Activated naive CD4-positive, alpha-beta T cell treated with anti-CD3 and anti-CD28 coated beads, Interleukin-2, amount 50 U/mL, for 72 hours (primary cell): ENCODE results near the gene MRNIP. TPM values are rescaled to one million over a fixed set of nuclear protein-coding genes. Genes with fewer than 3 reads are reported as not detected.

ENCODE experiments used
- ATAC-seq, 2 donors: fragments of 150-1000 bp; cut with Tn5 transposase; 2 replicates each; pipeline ENCODE4 v1.10.0; 2021; ENCODE audit warnings: mild to moderate bottlenecking in 2 of 2, moderate library complexity in 2 of 2
- DNase-seq, 2 donors: peaks; one replicate each; pipeline ENCODE4 v3.0.0; 2021 to 2022; ENCODE audit warnings: low spot score in 2 of 2
- H3K27ac Mint-ChIP-seq, 2 donors: one replicate each; pipeline ENCODE4 v1.8.0; 2022; ENCODE audit warnings: mild to moderate bottlenecking in 2 of 2, mixed read lengths in 2 of 2
- H3K36me3 Mint-ChIP-seq, 2 donors: one replicate each; pipeline ENCODE4 v1.8.0; 2022; ENCODE audit warnings: mixed read lengths in 2 of 2
- H3K9me3 Mint-ChIP-seq, 2 donors: one replicate each; pipeline ENCODE4 v1.8.0; 2022; ENCODE audit warnings: mixed read lengths in 2 of 2
- total RNA-seq, 2 donors: library from RNA; stranded (reverse); gene quantifications; one replicate each; pipeline ENCODE4 v1.2.3, GENCODE V29; 2022

MRNIP gene
- total RNA-seq, 2 donors from 2014 or later: 15.0 to 25.1 TPM

- Mint-ChIP-seq H3K27ac (peak overlapping the region; percentile 78 to 91), H3K36me3 (peaks cover 19 to 24% of the 10 kb centered on the region in 2 donors), H3K9me3 (no peaks in the 10 kb centered on the region)
- no peak for ATAC-seq
- DNase-seq: no peak
Observed at GRCh38 chr5:179822444-179822990, 36.1 kb downstream of the MRNIP start.

DNA sequence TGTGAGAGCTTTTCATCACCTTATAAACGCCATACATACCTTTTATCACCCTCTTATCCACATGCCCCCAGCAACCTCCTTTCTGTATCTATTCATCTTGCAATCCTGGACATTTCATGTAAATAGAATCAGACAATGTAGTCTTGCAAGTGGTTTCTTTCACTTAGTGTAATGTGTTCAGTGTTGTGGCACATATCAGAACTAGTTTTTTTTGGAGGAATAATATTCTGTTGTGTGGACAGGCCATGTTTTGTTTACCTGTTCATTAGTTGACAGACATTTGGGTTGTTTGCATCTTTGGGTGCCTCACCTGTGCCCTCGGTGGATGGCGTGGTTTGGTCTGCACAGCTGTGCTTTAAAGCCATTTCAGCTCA, 36.6 kb downstream of the MRNIP start:
- no peak for DNase-seq
- peak overlapping the region; percentile 78 to 91 for H3K27ac Mint-ChIP-seq
- H3K9me3 Mint-ChIP-seq: no peaks in the 10 kb centered on the region
- H3K36me3 Mint-ChIP-seq: peaks cover 19 to 23% of the 10 kb centered on the region in 2 donors
- ATAC-seq: no peak

DNA sequence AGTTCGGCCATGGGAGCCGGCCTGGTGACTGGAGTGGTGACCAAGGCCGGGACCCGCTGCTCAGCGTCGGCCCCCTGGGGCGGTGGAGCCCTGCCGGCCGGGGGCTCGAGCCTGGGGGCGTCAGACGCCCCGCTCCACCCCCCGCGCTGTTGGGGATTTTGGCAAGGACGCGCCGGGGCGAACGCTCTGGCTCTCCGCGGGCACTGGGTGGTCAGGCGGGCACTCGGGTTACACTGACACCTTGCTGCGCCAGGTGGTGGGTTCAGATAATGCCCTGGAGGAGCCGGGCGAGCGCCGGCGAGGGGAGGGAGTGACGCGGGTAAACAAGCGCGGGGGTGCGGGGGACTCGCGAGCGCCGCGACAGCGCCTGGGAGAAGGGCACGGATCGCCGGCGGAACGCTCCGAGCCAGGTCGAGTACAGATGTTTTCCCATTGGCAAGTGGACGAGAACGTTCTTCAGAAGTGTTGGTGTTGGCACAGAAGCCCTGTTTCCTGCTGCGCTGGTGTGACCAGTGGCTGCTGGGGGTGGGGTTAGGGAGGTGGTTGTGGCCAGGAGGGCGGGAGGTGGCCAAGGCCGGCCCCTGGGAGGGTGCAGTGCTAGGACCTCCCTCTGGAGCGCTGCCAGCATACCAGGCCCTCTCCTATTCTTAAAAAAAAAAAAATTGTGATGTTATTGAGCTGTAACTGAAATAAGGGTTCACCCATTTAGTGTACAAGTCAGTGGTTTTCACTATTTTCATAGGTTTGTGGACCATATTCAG, 37.1 kb downstream of the MRNIP start:
- peak overlapping the region; percentile 91 to 96 for H3K27ac Mint-ChIP-seq
- peaks cover 14 to 23% of the 10 kb centered on the region in 2 donors for H3K36me3 Mint-ChIP-seq
- peak; percentile 55 to 66 for ATAC-seq
- peak in 1 of 2 donors; percentile 88 for DNase-seq
- no peaks in the 10 kb centered on the region for H3K9me3 Mint-ChIP-seq

- peak within 1 kb of the TSS; percentile 92 to 96 for H3K27ac Mint-ChIP-seq
Observed at GRCh38 chr5:179820483-179821297, 37.9 kb downstream of the MRNIP start, which contains the start of gene SQSTM1. Gene SQSTM1 (plus strand): TSS chr5:179820905. CDS start chr5:179820937, 32 bp downstream.

GRCh38 chr5:179820127-179820482, 38.5 kb downstream of the MRNIP start:
- no peaks in the 10 kb centered on the region for H3K9me3 Mint-ChIP-seq
- DNase-seq (no peak), ATAC-seq (no peak)
- peaks cover 16 to 27% of the 10 kb centered on the region in 2 donors for H3K36me3 Mint-ChIP-seq
- H3K27ac Mint-ChIP-seq: peak overlapping the region; percentile 90 to 92

More at GRCh38 chr5:179820483-179821297, 37.9 kb downstream of the MRNIP start, which contains the start of gene SQSTM1:
- peaks cover 14 to 24% of the 10 kb centered on the region in 2 donors for H3K36me3 Mint-ChIP-seq
- no peaks in the 10 kb centered on the region for H3K9me3 Mint-ChIP-seq
- DNase-seq: peak; percentile 85
- peak; percentile 40 to 56 for ATAC-seq

DNA sequence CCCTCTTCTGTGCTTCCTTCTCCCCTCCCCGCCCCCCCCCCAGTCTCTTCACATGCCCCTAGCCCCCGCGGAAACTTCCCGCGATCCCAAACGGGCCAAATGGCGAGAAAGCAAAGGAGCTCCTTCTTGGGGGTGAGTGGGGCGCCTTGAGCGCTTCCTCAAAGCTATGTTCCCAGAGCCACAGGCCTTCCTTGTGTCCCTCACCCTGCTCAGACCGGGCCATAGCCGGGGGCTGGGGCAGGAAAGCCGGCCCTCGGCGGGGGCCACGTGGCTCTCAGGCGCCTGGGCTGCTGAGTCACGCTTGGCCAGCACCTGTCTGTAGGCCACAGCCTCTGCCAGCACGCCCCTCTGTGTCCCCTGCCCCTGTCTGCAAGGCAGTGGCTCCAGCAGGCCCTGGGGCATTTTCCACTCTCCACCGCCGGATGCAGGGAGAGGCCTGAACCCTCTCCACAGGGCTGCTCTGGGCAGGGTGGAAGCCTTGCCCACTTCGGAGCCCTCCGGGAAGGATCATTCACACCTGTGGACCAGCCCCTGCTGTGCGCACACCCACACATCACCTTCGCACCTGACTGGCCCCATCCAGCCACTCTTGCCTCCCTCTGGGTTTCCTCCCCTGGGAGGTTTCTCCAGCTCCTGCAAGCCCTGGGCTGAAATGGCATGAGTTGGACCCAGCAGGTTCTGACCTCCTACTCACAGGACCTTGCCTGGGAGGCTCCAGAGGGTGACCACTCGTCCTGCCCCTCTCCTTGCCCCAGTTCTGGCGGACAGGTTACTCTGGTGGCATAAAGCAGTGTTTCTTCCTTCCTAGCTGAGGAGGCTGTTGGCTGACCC, 39.1 kb downstream of the MRNIP start:
- Mint-ChIP-seq H3K36me3 (peaks cover 12 to 24% of the 10 kb centered on the region in 2 donors), H3K9me3 (no peaks in the 10 kb centered on the region), H3K27ac (peak overlapping the region; percentile 90 to 92)
- ATAC-seq (peak; percentile 25 to 50), DNase-seq (peak; percentile 51 to 81)

GRCh38 chr5:179818746-179819295, 39.8 kb downstream of the MRNIP start:
- Mint-ChIP-seq H3K36me3 (peaks cover 10 to 23% of the 10 kb centered on the region in 2 donors), H3K27ac (peak overlapping the region; percentile 81 to 92), H3K9me3 (no peaks in the 10 kb centered on the region)
- DNase-seq: peak; percentile 77 to 96
- ATAC-seq: peak; percentile 73 to 85

GRCh38 chr5:179817890-179818745, 40.5 kb downstream of the MRNIP start:
- peak overlapping the region; percentile 79 to 92 for H3K27ac Mint-ChIP-seq

GRCh38 chr5:179817470-179817840, 41.2 kb downstream of the MRNIP start:
- H3K27ac Mint-ChIP-seq: peak overlapping the region; percentile 50 to 92
- no peaks in the 10 kb centered on the region for H3K9me3 Mint-ChIP-seq
- DNase-seq (no peak), ATAC-seq (no peak)
- peaks cover 10 to 16% of the 10 kb centered on the region in 2 donors for H3K36me3 Mint-ChIP-seq

More at GRCh38 chr5:179817890-179818745, 40.5 kb downstream of the MRNIP start:
- H3K9me3 Mint-ChIP-seq: no peaks in the 10 kb centered on the region
- ATAC-seq (no peak), DNase-seq (no peak)
- peaks cover 10 to 22% of the 10 kb centered on the region in 2 donors for H3K36me3 Mint-ChIP-seq

- DNase-seq: no peak
- no peak for ATAC-seq
- Mint-ChIP-seq H3K36me3 (peaks cover 6 to 11% of the 10 kb centered on the region in 2 donors), H3K9me3 (no peaks in the 10 kb centered on the region), H3K27ac (no peak overlapping the region)
Observed at GRCh38 chr5:179816796-179817469, 41.7 kb downstream of the MRNIP start.

- no peak for ATAC-seq
- no peak overlapping the region for H3K27ac Mint-ChIP-seq
- H3K36me3 Mint-ChIP-seq: peaks cover 10 to 11% of the 10 kb centered on the region in 2 donors
- H3K9me3 Mint-ChIP-seq: no peaks in the 10 kb centered on the region
- no peak for DNase-seq
Observed at GRCh38 chr5:179816401-179816795, 42.2 kb downstream of the MRNIP start.

GRCh38 chr5:179815491-179816249, 42.9 kb downstream of the MRNIP start:
- no peaks in the 10 kb centered on the region for H3K9me3 Mint-ChIP-seq
- H3K36me3 Mint-ChIP-seq: peaks cover 9 to 12% of the 10 kb centered on the region in 2 donors
- DNase-seq: no peak
- H3K27ac Mint-ChIP-seq: no peak overlapping the region
- ATAC-seq: no peak

DNA sequence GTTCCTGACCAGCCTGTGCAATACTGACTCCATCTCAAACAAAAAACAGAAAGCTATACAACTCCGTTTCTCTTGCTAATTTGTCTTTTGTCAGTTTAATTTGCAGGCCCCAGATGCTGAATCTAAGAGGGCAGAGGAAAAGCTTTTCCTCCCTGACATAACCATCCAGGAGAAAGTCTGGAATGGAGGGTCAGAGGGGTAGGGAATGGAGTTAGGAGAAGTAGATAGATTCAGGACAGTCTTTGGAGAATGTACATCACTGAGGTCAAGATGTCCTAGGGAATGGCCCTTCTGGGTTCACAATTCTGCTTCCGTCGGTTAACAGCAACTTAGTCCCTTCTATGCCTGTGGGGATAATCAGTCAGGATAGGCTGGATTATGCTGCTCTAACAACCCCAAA, 44.5 kb downstream of the MRNIP start:
- ATAC-seq (no peak), DNase-seq (no peak)
- Mint-ChIP-seq H3K36me3 (peaks cover 9 to 12% of the 10 kb centered on the region in 2 donors), H3K27ac (no peak overlapping the region), H3K9me3 (no peaks in the 10 kb centered on the region)

DNA sequence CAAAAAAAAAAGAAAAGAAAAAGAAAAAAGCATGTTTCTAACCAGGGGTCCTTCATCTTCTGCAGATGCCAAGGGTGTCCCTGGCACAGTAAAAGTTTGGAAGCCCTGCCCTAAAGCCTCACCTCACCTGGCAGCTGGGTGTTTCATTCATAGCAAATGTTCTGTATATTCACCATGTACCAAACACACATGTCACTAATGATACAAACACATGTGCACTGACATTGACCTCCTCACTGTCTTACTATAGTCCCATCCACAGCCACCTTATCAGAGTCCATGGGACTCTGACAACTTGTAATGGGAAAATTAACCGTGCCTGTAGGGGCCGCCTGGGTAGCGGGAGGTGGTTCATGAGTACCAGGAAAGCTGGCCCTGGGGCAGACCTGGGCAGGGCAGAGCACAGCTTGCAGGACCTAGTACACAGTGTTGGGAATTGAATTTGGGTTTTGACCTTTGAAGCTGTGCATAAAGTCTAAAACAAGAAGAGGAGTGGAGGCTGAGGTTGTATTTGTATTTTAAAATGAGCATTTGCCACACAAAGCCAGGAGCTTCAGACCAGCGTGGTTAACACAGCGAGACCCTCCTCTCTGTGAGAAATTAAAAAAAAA, 45.5 kb downstream of the MRNIP start:
- DNase-seq: no peak
- Mint-ChIP-seq H3K36me3 (peaks cover 9 to 12% of the 10 kb centered on the region in 2 donors), H3K9me3 (no peaks in the 10 kb centered on the region), H3K27ac (no peak overlapping the region)
- ATAC-seq: no peak
